GM23338 (cell line): Measurements from ENCODE around the gene GNS. TPM values are rescaled to one million over a fixed set of nuclear protein-coding genes. Genes with fewer than 3 reads are reported as not detected.
A peak's percentile ranks its signal among the peaks of the same experiment; 100 is the strongest.

Experiments
- ATAC-seq: fragments of 200-7000 bp; cut with Tn5 transposase; 3 replicates; pipeline ENCODE4 v1.9.1; 2020
- DNase-seq: peaks from one replicate; pipeline ENCODE4 v3.0.0-alpha.2; 2015; ENCODE audit warnings: low spot score
- H2AFZ ChIP-seq: fragments of 200-600 bp; sonication (generic); 2 replicates; pipeline ENCODE4 v1.8.0; 2016; ENCODE audit warnings: antibody characterized with exemption, mild to moderate bottlenecking, moderate library complexity
- H3F3A ChIP-seq: fragments of 200-600 bp; sonication (generic); replicated peaks from 2 replicates; pipeline ENCODE4 v1.8.0; 2017; ENCODE audit warnings: antibody characterized with exemption, mixed run types, low read depth
- H3K27ac ChIP-seq: fragments of 200-600 bp; sonication (generic); 2 replicates; pipeline ENCODE4 v1.6.1; 2016; ENCODE audit warnings: low read depth
- H3K27me3 ChIP-seq: fragments of 200-600 bp; sonication (generic); 2 replicates; pipeline ENCODE4 v1.8.0; 2016; ENCODE audit warnings: mild to moderate bottlenecking, mixed run types, moderate library complexity; ENCODE audit not compliant: insufficient read depth
- H3K36me3 ChIP-seq: fragments of 200-600 bp; sonication (generic); 2 replicates; pipeline ENCODE4 v1.8.0; 2016; ENCODE audit warnings: mild to moderate bottlenecking; ENCODE audit not compliant: insufficient read depth
- H3K4me1 ChIP-seq: fragments of 200-600 bp; sonication (generic); 2 replicates; pipeline ENCODE4 v1.8.0; 2016; ENCODE audit warnings: mild to moderate bottlenecking, moderate library complexity; ENCODE audit not compliant: insufficient read depth
- H3K4me2 ChIP-seq: fragments of 200-600 bp; sonication (generic); 2 replicates; pipeline ENCODE4 v1.7.1; 2017; ENCODE audit warnings: mixed run types
- H3K4me3 ChIP-seq: fragments of 200-600 bp; sonication (generic); 2 replicates; pipeline ENCODE4 v1.6.1; 2016; ENCODE audit warnings: mixed run types
- H3K79me2 ChIP-seq: fragments of 200-600 bp; sonication (generic); replicated peaks from 2 replicates; pipeline ENCODE4 v1.8.0; 2017; ENCODE audit warnings: mild to moderate bottlenecking; ENCODE audit not compliant: insufficient read depth
- H3K9me2 ChIP-seq: fragments of 200-600 bp; sonication (generic); 2 replicates; pipeline ENCODE4 v1.8.0; 2017; ENCODE audit not compliant: insufficient read depth
- H4K20me1 ChIP-seq: fragments of 200-600 bp; sonication (generic); replicated peaks from 2 replicates; pipeline ENCODE4 v1.8.0; 2017; ENCODE audit warnings: mild to moderate bottlenecking; ENCODE audit not compliant: insufficient read depth
- H3K27ac Mint-ChIP-seq: 2 replicates; pipeline ENCODE4 v1.8.0; 2020; ENCODE audit warnings: inconsistent platforms, mild to moderate bottlenecking, moderate library complexity, mixed read lengths
- H3K27me3 Mint-ChIP-seq: 3 replicates; pipeline ENCODE4 v1.8.0; 2022; ENCODE audit warnings: low read depth, mild to moderate bottlenecking, moderate library complexity, mixed read lengths, inconsistent platforms; ENCODE audit not compliant: insufficient read depth, poor library complexity
- H3K36me3 Mint-ChIP-seq: 3 replicates; pipeline ENCODE4 v1.8.0; 2021; ENCODE audit warnings: low read depth, mild to moderate bottlenecking, inconsistent platforms, moderate library complexity, mixed read lengths
- H3K4me1 Mint-ChIP-seq: 3 replicates; pipeline ENCODE4 v1.8.0; 2020; ENCODE audit warnings: mild to moderate bottlenecking, inconsistent platforms, mixed read lengths
- H3K4me3 Mint-ChIP-seq: 3 replicates; pipeline ENCODE4 v1.8.0; 2021; ENCODE audit warnings: moderate library complexity, mild to moderate bottlenecking, inconsistent platforms, mixed read lengths
- H3K9me3 Mint-ChIP-seq: 3 replicates; pipeline ENCODE4 v1.8.0; 2020; ENCODE audit warnings: moderate library complexity, mild to moderate bottlenecking, inconsistent platforms, mixed read lengths
- CREB1 ChIP-seq: fragments of 250-450 bp; sonication (Bioruptor Pico); IDR thresholded peaks from 2 replicates; pipeline ENCODE4 v1.5.0; 2020; ENCODE audit warnings: low read depth, mild to moderate bottlenecking, moderate library complexity
- EZH2 ChIP-seq: fragments of 200-600 bp; sonication (generic); IDR thresholded peaks from one replicate; pipeline ENCODE4 v1.8.0; 2017; ENCODE audit warnings: antibody characterized with exemption, mild to moderate bottlenecking, low read depth; ENCODE audit not compliant: unreplicated experiment
- EZH2phosphoT487 ChIP-seq: fragments of 200-600 bp; sonication (generic); IDR thresholded peaks from one replicate; pipeline ENCODE4 v1.8.1; 2018; ENCODE audit warnings: antibody characterized with exemption; ENCODE audit not compliant: unreplicated experiment
- POLR2AphosphoS5 ChIP-seq: IDR thresholded peaks from 2 replicates; pipeline ENCODE4 v1.6.1; 2016; ENCODE audit warnings: antibody characterized with exemption, low read depth
- STAT1 ChIP-seq: IDR thresholded peaks from one replicate; pipeline ENCODE4 v1.6.1; 2016; ENCODE audit warnings: antibody characterized with exemption; ENCODE audit not compliant: unreplicated experiment
- ZNF114 ChIP-seq: fragments of 250-450 bp; sonication (Bioruptor Pico); IDR thresholded peaks from 2 replicates; pipeline ENCODE4 v1.5.0; 2020; ENCODE audit warnings: mild to moderate bottlenecking, moderate library complexity
- ZNF331 ChIP-seq: fragments of 250-450 bp; sonication (Bioruptor Pico); IDR thresholded peaks from 2 replicates; pipeline ENCODE4 v1.5.0; 2020; ENCODE audit warnings: low read depth, mild to moderate bottlenecking, moderate library complexity
- long read RNA-seq: library from polyadenylated mRNA; unstranded; transcript quantifications from one replicate; pipeline ENCODE4 v2.0.0, GENCODE V29; 2020; ENCODE audit not compliant: unreplicated experiment
- polyA plus RNA-seq: library from polyadenylated mRNA; unstranded; fragments of >200 nt; fragmentation: Nextera tagmentation; extraction: Ambion mirVana; gene quantifications from 2 replicates; pipeline ENCODE4 v1.2.1, GENCODE V29; 2016
- total RNA-seq: library from RNA; depleted of rRNA; stranded (reverse); fragments of >200 nt; shearing (Covaris generic); gene quantifications from 2 replicates; pipeline ENCODE4 v1.2.3, GENCODE V29; 2014; rRNA removed
- TF ChIP-seq, protein P1 (sequence below): IDR thresholded peaks from 2 replicates; pipeline ENCODE4 v1.6.1; 2016; ENCODE audit warnings: antibody characterized with exemption
- TF ChIP-seq, protein P2 (sequence below), 2 experiments: fragments of 200-600 bp in 1 of 2; sonication (generic) in 1 of 2; conservative IDR thresholded peaks; 2 replicates each; pipeline versions ENCODE4 v1.5.1 to v1.6.1; 2016 to 2017; ENCODE audit warnings: antibody characterized with exemption in 2 of 2, low read depth in 2 of 2, mild to moderate bottlenecking in 2 of 2, moderate library complexity in 1 of 2
- TF ChIP-seq, protein P3 (sequence below): IDR thresholded peaks from one replicate; pipeline ENCODE4 v1.6.1; 2018; ENCODE audit warnings: antibody characterized with exemption; ENCODE audit not compliant: unreplicated experiment

The GNS gene
- total RNA-seq: 33.7 and 34.9 TPM in 2 replicates
- polyA plus RNA-seq: 9.9 and 12.3 TPM in 2 replicates
- long read RNA-seq, partial matches to known transcripts: 0 of 1 reads
- long read RNA-seq, other reads (novel, unspliced or antisense): 1 of 1 reads

DNA sequence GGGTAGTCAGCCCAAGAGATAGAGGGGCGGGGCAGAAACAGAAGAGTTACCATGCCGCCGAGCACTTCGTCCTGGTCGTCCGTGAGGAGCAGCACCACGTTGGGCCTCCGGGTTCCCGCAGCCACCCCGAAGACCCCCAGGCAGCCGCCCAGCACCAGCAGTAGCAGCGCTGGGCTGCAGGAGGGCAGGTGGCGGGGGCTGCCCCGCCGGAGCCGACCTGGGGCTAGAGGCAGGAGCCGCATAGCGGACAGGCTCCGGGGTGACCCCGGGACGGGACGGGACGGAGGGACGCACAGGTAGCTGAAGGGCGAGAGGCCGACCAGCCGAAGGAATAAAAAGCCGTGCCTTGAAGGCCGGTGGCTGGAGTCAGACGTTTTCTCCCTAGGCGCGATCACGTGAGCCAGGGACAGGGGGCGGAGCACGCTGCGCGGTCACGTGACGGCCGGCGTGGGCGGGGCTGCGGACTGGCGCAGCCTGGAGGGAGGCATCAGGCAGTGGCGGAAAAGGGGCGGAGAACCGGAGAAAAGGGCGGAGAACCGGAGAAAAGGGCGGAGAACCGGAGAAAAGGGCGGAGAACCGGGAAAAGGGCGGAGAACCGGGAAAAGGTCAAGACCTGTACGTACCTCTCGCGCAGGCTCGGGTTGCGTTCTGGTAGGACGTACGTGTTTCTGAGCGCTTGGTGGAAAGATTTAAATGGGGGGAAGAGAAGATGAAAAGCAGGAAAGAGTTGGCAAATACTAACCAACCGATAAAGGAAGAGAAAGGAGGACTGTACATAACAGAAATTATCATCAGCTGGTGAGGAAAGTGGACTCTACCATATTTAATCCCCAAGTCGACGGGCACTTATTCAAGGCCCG, at the start of gene GNS:
Gene GNS (minus strand): TSS at position 372 of the 860 bp plus-strand sequence. CDS start 130 bp downstream, at position 242.
- H3K79me2 ChIP-seq: peaks cover 36% of the 10 kb centered on the region
- peaks cover 3% of the 10 kb centered on the region; the same call in 1 of the 3 replicates for H3K4me1 Mint-ChIP-seq
- H3K9me3 Mint-ChIP-seq: no peaks in the 10 kb centered on the region
- peak within 1 kb of the TSS; percentile 99 for H3K4me2 ChIP-seq
- TF ChIP-seq ZNF114 (CRISPR knock-in tag): no peak
- no peak for TF ChIP-seq ZNF331
- peak; percentile 37; the same call in 1 of the 2 replicates for TF ChIP-seq CREB1 (CRISPR knock-in tag)
- no peak for TF ChIP-seq EZH2
- TF ChIP-seq, protein P1, sequence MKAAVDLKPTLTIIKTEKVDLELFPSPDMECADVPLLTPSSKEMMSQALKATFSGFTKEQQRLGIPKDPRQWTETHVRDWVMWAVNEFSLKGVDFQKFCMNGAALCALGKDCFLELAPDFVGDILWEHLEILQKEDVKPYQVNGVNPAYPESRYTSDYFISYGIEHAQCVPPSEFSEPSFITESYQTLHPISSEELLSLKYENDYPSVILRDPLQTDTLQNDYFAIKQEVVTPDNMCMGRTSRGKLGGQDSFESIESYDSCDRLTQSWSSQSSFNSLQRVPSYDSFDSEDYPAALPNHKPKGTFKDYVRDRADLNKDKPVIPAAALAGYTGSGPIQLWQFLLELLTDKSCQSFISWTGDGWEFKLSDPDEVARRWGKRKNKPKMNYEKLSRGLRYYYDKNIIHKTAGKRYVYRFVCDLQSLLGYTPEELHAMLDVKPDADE: peak; percentile 44; the same call in 1 of the 2 replicates
- TF ChIP-seq POLR2AphosphoS5: peak; percentile 87
- DNase-seq (peak; percentile 97), ATAC-seq (peak; percentile 92)
- no peaks in the 10 kb centered on the region for H4K20me1 ChIP-seq
- H3K4me3 Mint-ChIP-seq: peak within 1 kb of the TSS; percentile 91
- peak within 1 kb of the TSS; percentile 87 for H3K4me3 ChIP-seq
- H3K9me2 ChIP-seq: no peaks in the 10 kb centered on the region
- no peaks in the 10 kb centered on the region; the same call in 2 of the 3 replicates for H3K36me3 Mint-ChIP-seq
- H3K27me3 ChIP-seq: no peaks in the 10 kb centered on the region
- H3K27ac ChIP-seq: peak within 1 kb of the TSS; percentile 70
- H3F3A ChIP-seq: no peaks in the 10 kb centered on the region
- peak within 1 kb of the TSS; percentile 99 for H2AFZ ChIP-seq
- peaks cover 4% of the 10 kb centered on the region for H3K27me3 Mint-ChIP-seq
- H3K36me3 ChIP-seq: no peaks in the 10 kb centered on the region
- peak within 1 kb of the TSS; percentile 89 for H3K27ac Mint-ChIP-seq
- H3K4me1 ChIP-seq: peaks cover 5% of the 10 kb centered on the region; the same call in 1 of the 2 replicates

DNA sequence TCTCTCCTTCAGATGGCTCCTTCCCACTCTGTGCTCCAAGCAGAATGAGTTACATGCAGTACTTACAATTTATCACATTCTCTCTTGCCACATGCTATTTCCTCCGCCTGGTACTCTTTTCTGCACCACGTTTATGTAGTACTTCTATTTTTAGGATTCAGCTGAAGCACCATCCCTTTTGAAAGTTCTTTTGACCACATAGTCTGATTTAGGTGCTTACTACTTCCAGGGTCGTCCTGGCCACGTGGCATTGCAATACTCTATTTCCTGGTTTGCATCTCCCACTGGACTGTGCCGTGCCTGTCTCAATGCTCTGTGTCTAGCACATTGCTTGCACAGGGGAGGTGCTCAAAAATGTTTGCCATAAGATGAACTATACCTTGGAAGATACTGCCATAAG, 48.9 kb upstream of the GNS start:
- no peaks in the 10 kb centered on the region for H4K20me1 ChIP-seq
- Mint-ChIP-seq H3K27me3 (no peaks in the 10 kb centered on the region), H3K4me3 (no peak overlapping the region), H3K36me3 (no peaks in the 10 kb centered on the region), H3K4me1 (no peaks in the 10 kb centered on the region), H3K9me3 (no peaks in the 10 kb centered on the region), H3K27ac (no peak overlapping the region)
- H2AFZ ChIP-seq: no peak overlapping the region
- no peaks in the 10 kb centered on the region for H3K79me2 ChIP-seq
- no peak overlapping the region for H3K27ac ChIP-seq
- ATAC-seq: no peak
- no peaks in the 10 kb centered on the region for H3K36me3 ChIP-seq
- H3K4me2 ChIP-seq: no peak overlapping the region
- no peak for DNase-seq
- H3K9me2 ChIP-seq: no peaks in the 10 kb centered on the region
- no peaks in the 10 kb centered on the region for H3K27me3 ChIP-seq
- H3K4me3 ChIP-seq: no peak overlapping the region
- H3F3A ChIP-seq: no peaks in the 10 kb centered on the region
- no peaks in the 10 kb centered on the region for H3K4me1 ChIP-seq
- TF ChIP-seq STAT1 (no peak), ZNF114 (CRISPR knock-in tag) (no peak), ZNF331 (no peak), EZH2phosphoT487 (no peak), CREB1 (CRISPR knock-in tag) (no peak), EZH2 (no peak)
- TF ChIP-seq, protein P2, sequence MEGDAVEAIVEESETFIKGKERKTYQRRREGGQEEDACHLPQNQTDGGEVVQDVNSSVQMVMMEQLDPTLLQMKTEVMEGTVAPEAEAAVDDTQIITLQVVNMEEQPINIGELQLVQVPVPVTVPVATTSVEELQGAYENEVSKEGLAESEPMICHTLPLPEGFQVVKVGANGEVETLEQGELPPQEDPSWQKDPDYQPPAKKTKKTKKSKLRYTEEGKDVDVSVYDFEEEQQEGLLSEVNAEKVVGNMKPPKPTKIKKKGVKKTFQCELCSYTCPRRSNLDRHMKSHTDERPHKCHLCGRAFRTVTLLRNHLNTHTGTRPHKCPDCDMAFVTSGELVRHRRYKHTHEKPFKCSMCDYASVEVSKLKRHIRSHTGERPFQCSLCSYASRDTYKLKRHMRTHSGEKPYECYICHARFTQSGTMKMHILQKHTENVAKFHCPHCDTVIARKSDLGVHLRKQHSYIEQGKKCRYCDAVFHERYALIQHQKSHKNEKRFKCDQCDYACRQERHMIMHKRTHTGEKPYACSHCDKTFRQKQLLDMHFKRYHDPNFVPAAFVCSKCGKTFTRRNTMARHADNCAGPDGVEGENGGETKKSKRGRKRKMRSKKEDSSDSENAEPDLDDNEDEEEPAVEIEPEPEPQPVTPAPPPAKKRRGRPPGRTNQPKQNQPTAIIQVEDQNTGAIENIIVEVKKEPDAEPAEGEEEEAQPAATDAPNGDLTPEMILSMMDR (conservative IDR thresholded peaks at IDR 0.05; ENCODE audit: low read depth in 2 of 2): no peak
- TF ChIP-seq, protein P3, sequence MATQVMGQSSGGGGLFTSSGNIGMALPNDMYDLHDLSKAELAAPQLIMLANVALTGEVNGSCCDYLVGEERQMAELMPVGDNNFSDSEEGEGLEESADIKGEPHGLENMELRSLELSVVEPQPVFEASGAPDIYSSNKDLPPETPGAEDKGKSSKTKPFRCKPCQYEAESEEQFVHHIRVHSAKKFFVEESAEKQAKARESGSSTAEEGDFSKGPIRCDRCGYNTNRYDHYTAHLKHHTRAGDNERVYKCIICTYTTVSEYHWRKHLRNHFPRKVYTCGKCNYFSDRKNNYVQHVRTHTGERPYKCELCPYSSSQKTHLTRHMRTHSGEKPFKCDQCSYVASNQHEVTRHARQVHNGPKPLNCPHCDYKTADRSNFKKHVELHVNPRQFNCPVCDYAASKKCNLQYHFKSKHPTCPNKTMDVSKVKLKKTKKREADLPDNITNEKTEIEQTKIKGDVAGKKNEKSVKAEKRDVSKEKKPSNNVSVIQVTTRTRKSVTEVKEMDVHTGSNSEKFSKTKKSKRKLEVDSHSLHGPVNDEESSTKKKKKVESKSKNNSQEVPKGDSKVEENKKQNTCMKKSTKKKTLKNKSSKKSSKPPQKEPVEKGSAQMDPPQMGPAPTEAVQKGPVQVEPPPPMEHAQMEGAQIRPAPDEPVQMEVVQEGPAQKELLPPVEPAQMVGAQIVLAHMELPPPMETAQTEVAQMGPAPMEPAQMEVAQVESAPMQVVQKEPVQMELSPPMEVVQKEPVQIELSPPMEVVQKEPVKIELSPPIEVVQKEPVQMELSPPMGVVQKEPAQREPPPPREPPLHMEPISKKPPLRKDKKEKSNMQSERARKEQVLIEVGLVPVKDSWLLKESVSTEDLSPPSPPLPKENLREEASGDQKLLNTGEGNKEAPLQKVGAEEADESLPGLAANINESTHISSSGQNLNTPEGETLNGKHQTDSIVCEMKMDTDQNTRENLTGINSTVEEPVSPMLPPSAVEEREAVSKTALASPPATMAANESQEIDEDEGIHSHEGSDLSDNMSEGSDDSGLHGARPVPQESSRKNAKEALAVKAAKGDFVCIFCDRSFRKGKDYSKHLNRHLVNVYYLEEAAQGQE: no peak
- TF ChIP-seq, protein P1: no peak
